PC-3 (cell line): ENCODE results near the gene ARFGAP1.

Experiments
- CTCF ChIP-seq: fragments of 300-600 bp; sonication (generic); conservative IDR thresholded peaks from 2 replicates; pipeline ENCODE4 v1.5.1; 2017; ENCODE audit warnings: antibody characterized with exemption, low read depth, mild to moderate bottlenecking, low read length
- EZH2 ChIP-seq: fragments of 300-600 bp; sonication (generic); IDR thresholded peaks from one replicate; pipeline ENCODE4 v1.6.1; 2017; ENCODE audit warnings: antibody characterized with exemption, mild to moderate bottlenecking, low read length; ENCODE audit not compliant: unreplicated experiment
- EZH2phosphoT487 ChIP-seq: fragments of 300-600 bp; sonication (generic); IDR thresholded peaks from 2 replicates; pipeline ENCODE4 v1.6.1; 2018; ENCODE audit warnings: mild to moderate bottlenecking, antibody characterized with exemption, low read length, borderline replicate concordance

GRCh38 chr20:63316502-63316921, 43.9 kb downstream of the ARFGAP1 start:
- TF ChIP-seq CTCF (no peak), EZH2phosphoT487 (no peak), EZH2 (no peak)
